GM12872 (cell line): ENCODE measurements around the gene OGT.

Experiments
- TF ChIP-seq, protein P1 (sequence below): IDR thresholded peaks from 3 replicates; pipeline ENCODE4 v1.5.1; 2011; ENCODE audit warnings: low read depth, mild to moderate bottlenecking, low read length, moderate library complexity; ENCODE audit not compliant: insufficient read depth

Gene OGT

DNA sequence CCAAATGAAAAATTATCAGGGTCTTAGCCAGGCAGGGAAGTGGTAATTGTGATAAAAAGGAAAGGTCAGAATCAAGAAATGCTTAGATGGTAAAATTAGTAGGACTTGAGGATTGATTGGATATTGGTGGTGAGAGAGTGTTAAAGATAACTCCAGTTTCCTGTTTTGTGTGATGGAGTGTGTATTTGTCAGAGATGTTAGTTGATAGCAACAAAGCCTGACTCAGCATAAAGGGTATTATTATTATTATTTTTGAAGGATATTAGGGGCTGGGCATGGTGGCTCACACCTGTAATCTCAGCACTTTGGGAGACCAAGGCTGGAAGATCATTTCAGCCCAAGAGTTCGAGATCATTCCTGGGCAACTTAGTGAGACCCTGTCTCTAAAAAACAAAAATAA is 23.6 kb upstream of the OGT start:
- TF ChIP-seq, protein P1, sequence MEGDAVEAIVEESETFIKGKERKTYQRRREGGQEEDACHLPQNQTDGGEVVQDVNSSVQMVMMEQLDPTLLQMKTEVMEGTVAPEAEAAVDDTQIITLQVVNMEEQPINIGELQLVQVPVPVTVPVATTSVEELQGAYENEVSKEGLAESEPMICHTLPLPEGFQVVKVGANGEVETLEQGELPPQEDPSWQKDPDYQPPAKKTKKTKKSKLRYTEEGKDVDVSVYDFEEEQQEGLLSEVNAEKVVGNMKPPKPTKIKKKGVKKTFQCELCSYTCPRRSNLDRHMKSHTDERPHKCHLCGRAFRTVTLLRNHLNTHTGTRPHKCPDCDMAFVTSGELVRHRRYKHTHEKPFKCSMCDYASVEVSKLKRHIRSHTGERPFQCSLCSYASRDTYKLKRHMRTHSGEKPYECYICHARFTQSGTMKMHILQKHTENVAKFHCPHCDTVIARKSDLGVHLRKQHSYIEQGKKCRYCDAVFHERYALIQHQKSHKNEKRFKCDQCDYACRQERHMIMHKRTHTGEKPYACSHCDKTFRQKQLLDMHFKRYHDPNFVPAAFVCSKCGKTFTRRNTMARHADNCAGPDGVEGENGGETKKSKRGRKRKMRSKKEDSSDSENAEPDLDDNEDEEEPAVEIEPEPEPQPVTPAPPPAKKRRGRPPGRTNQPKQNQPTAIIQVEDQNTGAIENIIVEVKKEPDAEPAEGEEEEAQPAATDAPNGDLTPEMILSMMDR, result no peak

DNA sequence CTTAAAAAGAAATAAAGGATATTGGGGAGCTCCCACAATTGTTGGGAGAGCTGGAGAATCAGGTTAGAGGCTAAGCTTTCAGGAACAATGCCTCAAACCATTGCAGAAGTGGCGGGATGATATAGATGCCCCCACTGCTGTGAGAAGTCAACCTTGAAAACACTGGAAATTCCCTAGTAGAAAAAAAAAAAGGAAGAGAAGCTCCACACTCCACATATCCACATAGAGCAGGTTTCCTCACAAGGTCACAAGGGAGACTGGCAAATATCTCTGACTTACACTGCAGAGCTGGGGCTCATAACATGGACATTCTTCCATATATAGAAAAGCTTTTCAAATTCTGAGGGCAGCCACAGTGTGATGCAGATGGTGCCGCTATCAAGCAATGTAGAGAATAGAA is 22.7 kb upstream of the OGT start:
- TF ChIP-seq, protein P1, result no peak

DNA sequence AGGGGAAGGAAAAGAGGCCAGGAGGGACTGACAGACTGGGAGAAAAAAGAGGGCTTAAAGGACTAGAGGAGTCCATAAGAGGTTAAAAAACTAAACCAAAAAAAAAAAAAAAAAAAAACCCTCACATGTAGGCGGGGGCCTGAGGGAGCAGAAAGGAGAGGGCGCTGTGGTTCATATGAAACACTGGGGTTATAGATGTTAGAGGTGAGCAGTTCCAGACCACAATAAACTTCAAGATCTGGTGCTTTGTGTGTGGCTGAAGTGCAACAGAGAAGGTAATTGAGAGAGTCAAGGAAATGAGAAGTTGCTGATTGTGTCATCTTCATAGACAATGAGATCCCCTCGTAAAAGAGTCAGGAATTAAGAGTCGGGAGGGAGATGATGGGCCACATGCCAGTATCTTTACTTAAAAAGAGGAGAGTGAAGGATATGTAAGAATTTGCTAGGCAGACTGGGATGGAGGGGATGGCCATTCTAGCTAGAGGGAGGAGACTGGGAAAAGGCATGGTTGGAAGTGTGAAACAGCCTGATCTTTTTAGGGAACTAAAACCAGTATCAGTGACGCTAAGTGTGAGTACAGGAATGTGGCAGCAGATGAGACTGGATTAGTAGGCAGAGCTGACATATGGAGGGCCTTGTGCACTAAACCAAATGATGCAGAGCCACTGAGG is 18.4 kb upstream of the OGT start:
- TF ChIP-seq, protein P1, result peak; percentile 21; the same call in 1 of the 3 replicates

GRCh38 chrX:71515038-71515396 is 17.9 kb upstream of the OGT start:
- TF ChIP-seq, protein P1, result no peak

- TF ChIP-seq, protein P1, result no peak
Observed at GRCh38 chrX:71525316-71525715, 7.6 kb upstream of the OGT start.

DNA sequence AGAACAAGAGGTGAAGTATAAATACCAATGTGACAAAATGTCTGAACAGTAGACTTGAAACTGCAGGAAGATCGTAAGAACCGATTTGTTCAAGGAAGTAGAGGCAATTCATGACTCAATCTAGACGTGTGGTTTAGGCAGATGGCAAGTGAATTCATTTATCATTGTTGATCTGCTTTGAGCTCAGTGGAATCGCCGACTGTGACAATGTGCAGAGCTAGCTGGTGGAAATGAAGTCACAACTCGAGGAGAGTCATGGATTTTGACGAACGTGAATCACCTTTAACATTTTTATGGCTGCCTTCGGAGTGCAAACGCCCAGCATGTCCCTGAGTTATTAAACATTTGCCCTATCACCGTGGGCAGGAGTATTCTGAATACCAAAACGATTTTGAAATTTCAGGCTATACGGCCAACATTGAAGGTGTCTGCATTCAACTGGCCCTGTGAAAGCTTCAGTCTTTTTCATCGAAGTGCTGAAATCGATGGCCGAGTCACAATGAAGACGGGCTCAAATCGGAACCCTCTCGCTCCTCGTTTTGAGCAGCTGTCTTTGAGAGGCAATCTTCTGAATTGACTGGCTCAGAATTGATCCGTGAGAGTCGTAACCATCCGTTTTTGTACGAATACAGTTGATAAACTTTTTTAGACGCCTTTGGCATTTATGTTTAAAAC is 689 bp upstream of the OGT start:
- TF ChIP-seq, protein P1, result no peak

DNA sequence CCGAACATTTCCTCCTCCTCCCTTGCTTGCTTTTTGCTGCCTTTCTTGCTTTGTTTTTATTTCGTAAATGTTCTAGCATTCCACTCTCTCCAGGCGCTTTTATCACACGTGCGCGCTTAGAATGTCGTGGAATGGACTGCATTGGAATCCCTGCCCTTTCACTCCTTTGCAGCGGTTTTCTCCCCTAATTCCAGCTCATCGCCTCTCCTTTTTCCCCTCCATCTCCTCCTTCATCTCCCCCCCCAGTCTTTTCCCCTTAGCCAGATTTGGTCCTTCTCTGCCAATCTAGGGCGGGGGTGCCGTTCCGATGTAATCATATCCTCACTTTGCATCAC is 579 bp downstream of the OGT start:
- TF ChIP-seq, protein P1, result no peak
